ENCODE measurements around the gene CACFD1.
"Not testable (repeated sequence)": the region's sequence is repeated elsewhere in the genome, so short reads cannot be mapped to it uniquely, and the experiment has no call there.

- not testable (repeated sequence) for TF ChIP-seq POLR2A, CTCF (IDR thresholded peaks at IDR 0.05)
These were observed 7.9 kb upstream of the CACFD1 start for GRCh38 chr9:133451865-133452264.

All from uterus (tissue), 2 donors.